GM12865 (cell line): Measurements from ENCODE around the gene FIBCD1.

Source experiments
- DNase-seq: peaks from one replicate; pipeline ENCODE4 v3.0.0; 2010; ENCODE audit warnings: low read depth
- H3K4me3 ChIP-seq: 2 replicates; pipeline ENCODE4 v1.5.1; 2011; ENCODE audit warnings: mild to moderate bottlenecking, low read depth, low read length, control low read depth
- TF ChIP-seq, protein P1 (sequence below): IDR thresholded peaks from 2 replicates; pipeline ENCODE4 v1.5.1; 2011; ENCODE audit warnings: low read length, control low read depth, low read depth, inconsistent platforms; ENCODE audit not compliant: insufficient read depth; ENCODE audit errors: missing control alignments

The FIBCD1 gene

DNA sequence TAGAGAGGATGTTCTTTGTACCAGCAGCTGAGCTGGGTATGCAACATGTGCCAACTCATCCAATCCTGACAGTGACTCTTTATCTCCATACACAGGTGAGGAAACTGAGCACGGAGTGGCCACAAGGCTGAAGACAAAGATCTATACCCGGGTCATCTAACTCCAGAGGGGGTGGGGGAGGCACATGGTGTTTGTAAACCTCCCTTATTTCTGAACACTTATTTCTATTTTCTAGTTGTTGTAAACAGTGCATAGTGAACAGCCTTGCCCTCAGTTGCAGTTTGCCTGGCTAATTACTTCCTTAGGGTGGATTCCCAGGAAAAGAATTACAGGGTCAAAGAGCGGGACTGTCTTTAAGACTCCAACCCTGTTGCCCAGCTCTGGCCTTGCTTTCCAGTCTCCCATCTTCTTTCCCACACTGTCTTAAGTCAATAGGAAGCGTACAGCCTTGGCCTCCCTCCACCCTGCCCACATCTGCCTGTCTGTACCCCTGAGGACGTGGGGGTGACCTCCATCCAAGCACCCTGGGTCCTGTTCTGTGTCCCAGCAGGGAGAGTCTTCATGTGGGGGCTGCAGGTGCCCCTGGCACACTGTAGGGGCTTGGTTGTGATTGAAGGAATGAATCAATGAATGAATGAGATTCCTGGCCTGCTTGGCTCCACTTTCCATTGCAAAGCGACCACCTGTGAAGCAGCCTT, 13.2 kb upstream of the FIBCD1 start:
- TF ChIP-seq, protein P1, sequence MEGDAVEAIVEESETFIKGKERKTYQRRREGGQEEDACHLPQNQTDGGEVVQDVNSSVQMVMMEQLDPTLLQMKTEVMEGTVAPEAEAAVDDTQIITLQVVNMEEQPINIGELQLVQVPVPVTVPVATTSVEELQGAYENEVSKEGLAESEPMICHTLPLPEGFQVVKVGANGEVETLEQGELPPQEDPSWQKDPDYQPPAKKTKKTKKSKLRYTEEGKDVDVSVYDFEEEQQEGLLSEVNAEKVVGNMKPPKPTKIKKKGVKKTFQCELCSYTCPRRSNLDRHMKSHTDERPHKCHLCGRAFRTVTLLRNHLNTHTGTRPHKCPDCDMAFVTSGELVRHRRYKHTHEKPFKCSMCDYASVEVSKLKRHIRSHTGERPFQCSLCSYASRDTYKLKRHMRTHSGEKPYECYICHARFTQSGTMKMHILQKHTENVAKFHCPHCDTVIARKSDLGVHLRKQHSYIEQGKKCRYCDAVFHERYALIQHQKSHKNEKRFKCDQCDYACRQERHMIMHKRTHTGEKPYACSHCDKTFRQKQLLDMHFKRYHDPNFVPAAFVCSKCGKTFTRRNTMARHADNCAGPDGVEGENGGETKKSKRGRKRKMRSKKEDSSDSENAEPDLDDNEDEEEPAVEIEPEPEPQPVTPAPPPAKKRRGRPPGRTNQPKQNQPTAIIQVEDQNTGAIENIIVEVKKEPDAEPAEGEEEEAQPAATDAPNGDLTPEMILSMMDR: no peak
- DNase-seq: no peak
- no peak overlapping the region for H3K4me3 ChIP-seq

DNA sequence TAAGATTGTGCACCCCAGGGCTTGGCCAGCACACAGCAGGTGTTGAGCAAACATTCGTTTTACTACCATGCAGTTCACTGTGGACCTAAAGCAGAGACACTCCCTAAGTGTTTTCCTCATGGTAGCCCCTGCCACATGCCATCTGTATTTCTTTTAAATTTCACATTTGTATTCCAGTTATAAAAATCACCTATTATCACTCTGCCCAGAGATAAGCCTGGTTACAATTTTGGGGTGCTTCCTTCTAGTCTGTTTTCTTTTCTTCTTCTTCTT, 10.9 kb upstream of the FIBCD1 start:
- H3K4me3 ChIP-seq: no peak overlapping the region
- TF ChIP-seq, protein P1: no peak
- DNase-seq: no peak

DNA sequence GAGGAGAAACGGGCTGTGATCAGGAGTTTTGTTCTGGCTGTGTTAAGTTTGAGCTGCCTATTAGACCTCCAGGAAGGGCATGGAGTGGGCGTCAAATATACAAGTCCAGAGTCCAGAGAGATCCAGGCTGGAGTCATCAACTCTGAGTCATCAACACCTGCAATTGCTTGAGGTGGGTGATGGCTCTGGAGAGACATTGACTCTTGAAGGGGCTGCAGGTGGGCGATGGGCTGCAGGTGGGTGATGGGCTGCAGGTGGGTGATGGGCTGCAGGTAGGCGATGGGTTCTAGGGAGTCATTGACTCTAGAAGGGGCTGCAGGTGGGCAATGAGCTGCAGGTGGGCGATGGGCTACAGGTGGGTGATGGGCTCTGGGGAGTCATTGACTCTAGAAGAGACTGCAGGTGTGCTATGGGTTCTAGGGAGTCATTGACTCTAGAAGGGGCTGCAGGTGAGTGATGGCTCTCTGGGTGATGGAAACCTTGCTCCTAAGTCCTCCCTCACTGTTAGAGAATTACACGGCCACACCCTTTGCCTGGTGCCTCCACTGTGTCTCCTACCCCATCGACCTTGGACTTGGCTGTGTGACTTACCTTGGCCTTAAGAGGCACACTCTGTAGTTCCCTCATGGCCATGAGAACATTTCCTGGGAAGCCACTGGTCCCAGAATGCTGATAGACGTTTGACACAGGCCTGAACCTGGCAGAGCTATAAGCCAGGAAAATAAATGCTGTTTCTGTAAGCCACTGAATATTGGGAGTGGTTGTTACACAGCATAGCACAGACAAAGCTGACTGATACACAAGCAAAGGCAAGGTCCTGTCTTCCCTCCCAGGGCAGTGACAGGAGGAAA, 10.4 kb upstream of the FIBCD1 start:
- H3K4me3 ChIP-seq: no peak overlapping the region
- DNase-seq: no peak
- TF ChIP-seq, protein P1: no peak

DNA sequence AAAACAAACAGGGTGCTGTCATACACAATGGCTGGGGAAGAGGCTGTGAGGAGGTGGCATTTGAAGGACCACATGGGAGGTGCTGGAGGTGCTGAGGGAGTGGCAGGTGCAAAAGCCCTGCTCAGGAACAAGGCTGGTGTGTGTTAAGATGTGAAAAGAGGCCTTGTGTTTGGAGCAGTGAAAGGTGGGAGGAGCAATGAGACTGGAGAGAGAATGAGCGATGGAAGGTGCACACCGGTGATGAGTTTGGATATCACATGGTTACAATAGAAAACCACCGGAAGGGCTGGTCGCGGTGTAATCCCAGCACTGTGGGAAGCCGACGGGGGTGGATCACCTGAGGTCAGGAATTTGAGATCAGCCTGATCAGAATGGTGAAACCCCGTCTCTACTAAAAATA, 9.2 kb upstream of the FIBCD1 start:
- TF ChIP-seq, protein P1: no peak
- no peak overlapping the region for H3K4me3 ChIP-seq
- no peak for DNase-seq

DNA sequence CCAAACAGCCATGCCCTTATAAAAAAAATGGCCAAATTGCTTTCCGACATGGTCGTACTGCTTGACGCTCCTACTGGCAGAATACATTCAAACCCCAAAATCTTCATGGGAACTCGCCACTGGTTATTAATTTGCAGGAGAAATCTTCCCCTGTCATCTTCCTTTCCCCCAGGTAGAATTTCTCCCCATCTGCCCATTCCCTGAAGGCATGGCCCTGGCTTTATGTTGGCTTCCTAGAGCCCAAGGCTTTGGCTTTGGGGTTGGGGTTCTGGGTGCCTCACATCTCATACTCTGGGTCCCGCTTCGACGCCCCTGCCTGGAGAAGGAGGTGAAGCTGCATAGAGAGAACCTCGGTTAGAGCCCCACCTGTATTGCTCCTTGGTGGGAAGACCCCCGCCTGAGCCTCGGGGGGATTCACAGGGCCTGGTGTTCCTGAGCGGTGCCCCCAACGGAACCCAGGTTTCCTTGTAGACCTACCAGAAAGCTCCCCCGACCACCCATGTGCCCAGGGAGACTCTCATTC, 8.6 kb upstream of the FIBCD1 start:
- no peak for DNase-seq
- TF ChIP-seq, protein P1: no peak
- H3K4me3 ChIP-seq: no peak overlapping the region

DNA sequence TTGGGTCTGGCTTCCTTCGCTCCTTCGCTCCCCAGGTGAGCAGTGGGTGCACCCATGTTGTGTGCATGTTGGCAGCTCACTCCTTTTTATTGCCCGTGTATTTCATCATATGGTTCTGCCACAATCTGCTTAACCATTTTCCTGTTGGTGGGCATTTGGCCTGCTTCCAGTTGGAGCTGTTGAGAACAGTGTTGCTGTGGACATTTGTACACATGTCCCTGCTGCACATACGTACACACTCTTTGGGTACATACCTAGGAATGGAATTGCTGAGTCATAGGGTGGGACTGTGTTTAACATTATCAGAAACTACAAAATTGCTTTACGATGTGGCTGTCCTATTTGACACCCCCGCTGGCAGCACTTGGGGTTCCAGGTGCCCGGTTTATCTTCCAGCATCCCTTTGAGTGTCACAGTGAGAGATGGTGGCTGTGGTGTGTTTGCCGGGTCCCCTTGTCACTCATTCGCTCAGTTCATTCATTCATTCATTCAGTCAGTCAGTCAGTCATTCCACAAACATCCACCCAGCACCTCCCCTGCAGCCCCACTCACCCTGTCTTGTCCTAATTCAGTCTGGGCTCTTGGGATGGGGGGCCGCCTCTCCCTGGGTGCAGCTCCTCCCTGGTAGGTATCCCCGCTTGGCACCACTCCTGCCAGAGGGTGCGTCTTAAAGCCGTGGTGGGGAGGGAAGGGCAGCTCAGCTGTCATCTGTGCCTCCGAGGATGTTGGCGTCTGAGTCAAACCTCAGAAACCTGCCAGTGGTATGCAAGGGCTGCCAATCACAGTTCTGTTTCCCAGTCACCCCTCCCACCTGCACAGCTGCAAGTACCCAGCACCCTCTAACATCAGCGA, 7.9 kb upstream of the FIBCD1 start:
- DNase-seq: no peak
- TF ChIP-seq, protein P1: no peak
- H3K4me3 ChIP-seq: no peak overlapping the region
